ENCODE measurements around the gene TM4SF20.

GRCh38 chr2:227335713-227336112, 43.4 kb downstream of the TM4SF20 start:
- TF ChIP-seq EZH2phosphoT487 (IDR thresholded peaks at IDR 0.05; ENCODE audit: borderline replicate concordance, low read depth): no peak
- no peak for TF ChIP-seq GABPA (IDR thresholded peaks at IDR 0.05; ENCODE audit: low read depth)
- TF ChIP-seq CTCF (IDR thresholded peaks at IDR 0.05): no peak
- TF ChIP-seq RCOR1 (IDR thresholded peaks at IDR 0.05; ENCODE audit: low read length): no peak
- TF ChIP-seq RAD21 (IDR thresholded peaks at IDR 0.05; ENCODE audit: low read length): no peak
- no peak for TF ChIP-seq NFIC (IDR thresholded peaks at IDR 0.05; ENCODE audit: borderline replicate concordance)
- no peak for TF ChIP-seq ZBTB33 (IDR thresholded peaks at IDR 0.05; ENCODE audit: borderline replicate concordance, low read depth)
- TF ChIP-seq MEF2A (IDR thresholded peaks at IDR 0.05; ENCODE audit: borderline replicate concordance, low read depth): no peak
- TF ChIP-seq SMC3 (IDR thresholded peaks at IDR 0.05; ENCODE audit: low read depth, low read length): no peak
- no peak for TF ChIP-seq TCF12 (IDR thresholded peaks at IDR 0.05)
- TF ChIP-seq, protein P1, sequence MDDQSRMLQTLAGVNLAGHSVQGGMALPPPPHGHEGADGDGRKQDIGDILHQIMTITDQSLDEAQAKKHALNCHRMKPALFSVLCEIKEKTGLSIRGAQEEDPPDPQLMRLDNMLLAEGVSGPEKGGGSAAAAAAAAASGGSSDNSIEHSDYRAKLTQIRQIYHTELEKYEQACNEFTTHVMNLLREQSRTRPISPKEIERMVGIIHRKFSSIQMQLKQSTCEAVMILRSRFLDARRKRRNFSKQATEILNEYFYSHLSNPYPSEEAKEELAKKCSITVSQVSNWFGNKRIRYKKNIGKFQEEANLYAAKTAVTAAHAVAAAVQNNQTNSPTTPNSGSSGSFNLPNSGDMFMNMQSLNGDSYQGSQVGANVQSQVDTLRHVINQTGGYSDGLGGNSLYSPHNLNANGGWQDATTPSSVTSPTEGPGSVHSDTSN (IDR thresholded peaks at IDR 0.05): no peak
- no peak for TF ChIP-seq MXI1 (IDR thresholded peaks at IDR 0.05; ENCODE audit: low read depth, low read length)
- TF ChIP-seq MAX (IDR thresholded peaks at IDR 0.05; ENCODE audit: low read depth): no peak
